ENCODE data around the gene UNG.

Gene UNG

GRCh38 chr12:109089683-109090082 lies 7.7 kb upstream of the UNG start:
- DNase-seq (ENCODE audit: low read depth in 2 of 2), result no peak

- DNase-seq (ENCODE audit: low read depth in 2 of 2), result no peak
These were observed 4.8 kb upstream of the UNG start for GRCh38 chr12:109092497-109093021.

GRCh38 chr12:109093022-109093918 lies 4.1 kb upstream of the UNG start, which contains the start of gene ALKBH2:
Gene ALKBH2 (minus strand): TSS chr12:109093472. CDS start chr12:109092786, 686 bp downstream.
- peak; percentile 90 to 93 for DNase-seq (ENCODE audit: low read depth in 2 of 2)

DNA sequence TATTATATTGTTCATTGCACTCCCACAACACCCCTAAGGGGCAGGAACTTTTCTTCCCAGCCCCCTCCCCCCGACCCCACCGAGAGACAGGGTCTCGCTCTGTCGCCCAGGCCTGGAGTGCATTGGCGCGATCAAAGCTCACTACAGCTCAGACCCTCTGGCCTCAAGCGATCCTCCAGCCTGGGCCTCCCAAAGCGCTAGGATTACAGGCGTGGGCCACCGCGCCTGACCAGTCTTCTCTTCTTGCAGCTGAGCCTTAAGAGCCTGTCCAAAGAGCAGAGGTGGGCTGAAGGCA lies 310 bp upstream of the UNG start:
- DNase-seq (ENCODE audit: low read depth in 2 of 2), result no peak

- no peak for DNase-seq (ENCODE audit: low read depth in 2 of 2)
These were observed 797 bp downstream of the UNG start for GRCh38 chr12:109098183-109098604.

DNA sequence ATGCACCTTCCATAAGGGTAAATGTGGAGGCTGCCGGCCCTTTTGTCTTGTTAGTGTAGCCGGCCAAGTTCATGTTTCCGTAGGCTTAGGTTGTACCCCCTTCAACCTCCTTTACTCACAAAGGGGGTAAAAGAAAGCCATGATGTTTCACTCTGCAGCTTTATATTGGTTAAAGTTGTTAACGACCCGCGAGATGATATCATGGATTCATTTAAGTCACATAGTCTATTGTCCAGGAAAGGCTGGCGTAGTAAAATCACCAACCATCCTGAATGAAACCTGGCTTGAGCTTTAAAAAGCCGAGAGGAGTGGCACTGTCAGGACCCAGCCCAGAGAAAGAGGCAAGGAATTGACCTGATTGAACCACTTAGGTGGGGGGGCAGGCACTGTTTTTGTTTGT lies 1.3 kb downstream of the UNG start:
- no peak for DNase-seq (ENCODE audit: low read depth in 2 of 2)

- no peak for DNase-seq (ENCODE audit: low read depth in 2 of 2)
These were observed 2.1 kb downstream of the UNG start for GRCh38 chr12:109099431-109100020.

GRCh38 chr12:109100741-109101140 lies 3.3 kb downstream of the UNG start:
- DNase-seq (ENCODE audit: low read depth in 2 of 2), result no peak

- DNase-seq (ENCODE audit: low read depth in 2 of 2), result no peak
These were observed 5.1 kb downstream of the UNG start for GRCh38 chr12:109102491-109102890.

- no peak for DNase-seq (ENCODE audit: low read depth in 2 of 2)
These were observed 7.8 kb downstream of the UNG start for GRCh38 chr12:109105176-109105575.

DNA sequence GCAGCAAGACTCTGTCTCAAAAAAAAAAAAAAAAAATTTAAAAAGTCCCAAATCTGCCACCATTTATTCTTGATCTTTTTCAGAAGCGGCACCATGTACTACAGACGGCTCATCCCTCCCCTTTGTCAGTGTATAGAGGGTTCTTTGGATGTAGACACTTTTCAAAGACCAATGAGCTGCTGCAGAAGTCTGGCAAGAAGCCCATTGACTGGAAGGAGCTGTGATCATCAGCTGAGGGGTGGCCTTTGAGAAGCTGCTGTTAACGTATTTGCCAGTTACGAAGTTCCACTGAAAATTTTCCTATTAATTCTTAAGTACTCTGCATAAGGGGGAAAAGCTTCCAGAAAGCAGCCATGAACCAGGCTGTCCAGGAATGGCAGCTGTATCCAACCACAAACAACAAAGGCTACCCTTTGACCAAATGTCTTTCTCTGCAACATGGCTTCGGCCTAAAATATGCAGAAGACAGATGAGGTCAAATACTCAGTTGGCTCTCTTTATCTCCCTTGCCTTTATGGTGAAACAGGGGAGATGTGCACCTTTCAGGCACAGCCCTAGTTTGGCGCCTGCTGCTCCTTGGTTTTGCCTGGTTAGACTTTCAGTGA lies 12.5 kb downstream of the UNG start:
- DNase-seq (ENCODE audit: low read depth in 2 of 2), result no peak

- peak; percentile 31 to 33 for DNase-seq (ENCODE audit: low read depth in 2 of 2)
These were observed 13.6 kb downstream of the UNG start for GRCh38 chr12:109110988-109111495.

GRCh38 chr12:109112720-109113465 lies 15.5 kb downstream of the UNG start:
- no peak for DNase-seq (ENCODE audit: low read depth in 2 of 2)

- no peak for DNase-seq (ENCODE audit: low read depth in 2 of 2)
These were observed 16.4 kb downstream of the UNG start for GRCh38 chr12:109113661-109114321.

- no peak for DNase-seq (ENCODE audit: low read depth in 2 of 2)
These were observed 17.2 kb downstream of the UNG start for GRCh38 chr12:109114644-109115043.

- no peak for DNase-seq (ENCODE audit: low read depth in 2 of 2)
These were observed 18.0 kb downstream of the UNG start for GRCh38 chr12:109115404-109115757.

DNA sequence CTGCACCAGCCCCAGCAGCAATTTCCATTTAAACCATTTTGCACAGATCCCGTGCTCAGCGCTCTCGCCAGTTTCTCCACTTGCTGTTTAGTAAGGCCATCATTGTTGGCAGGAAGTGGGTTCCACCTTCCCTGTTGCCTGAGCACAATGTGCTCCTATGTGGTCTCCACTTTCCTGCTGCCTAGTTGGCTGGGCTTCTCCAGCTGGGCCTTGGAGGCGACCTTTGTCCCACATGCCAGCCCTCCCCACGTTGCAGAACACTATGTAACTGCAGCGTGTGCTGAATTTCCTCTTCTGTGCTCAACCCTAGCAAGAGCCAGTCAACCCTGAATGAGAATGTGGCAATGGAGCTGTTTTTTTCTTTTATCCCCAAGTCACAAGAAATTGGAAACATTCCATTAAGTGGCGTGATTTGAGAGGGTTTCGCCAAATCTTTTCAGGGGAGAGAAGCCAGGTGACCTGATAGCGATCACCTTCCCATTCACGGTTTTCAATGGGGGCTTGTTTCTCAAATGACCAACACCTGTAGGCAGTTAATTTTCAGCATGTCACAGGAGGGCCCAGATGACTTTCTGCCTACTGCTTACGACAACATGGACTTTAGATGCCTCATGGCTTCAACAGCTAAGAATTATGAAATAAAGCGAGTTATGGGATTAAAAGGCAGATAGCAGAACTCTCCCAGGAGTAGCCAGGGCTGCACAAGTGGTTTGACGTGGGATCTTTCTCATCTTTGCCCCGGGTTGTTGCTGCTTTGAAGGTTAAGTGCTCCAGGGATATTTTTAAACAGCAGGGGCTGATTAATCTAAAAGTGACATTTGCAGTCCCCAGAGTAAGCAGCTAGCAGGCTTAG lies 18.6 kb downstream of the UNG start, which contains the start of gene ACACB:
ACACB (plus strand) TSS at position 830 of the 853 bp plus-strand sequence. CDS start 22,819 bp downstream, outside the sequence.
- DNase-seq (ENCODE audit: low read depth in 2 of 2), result no peak

DNA sequence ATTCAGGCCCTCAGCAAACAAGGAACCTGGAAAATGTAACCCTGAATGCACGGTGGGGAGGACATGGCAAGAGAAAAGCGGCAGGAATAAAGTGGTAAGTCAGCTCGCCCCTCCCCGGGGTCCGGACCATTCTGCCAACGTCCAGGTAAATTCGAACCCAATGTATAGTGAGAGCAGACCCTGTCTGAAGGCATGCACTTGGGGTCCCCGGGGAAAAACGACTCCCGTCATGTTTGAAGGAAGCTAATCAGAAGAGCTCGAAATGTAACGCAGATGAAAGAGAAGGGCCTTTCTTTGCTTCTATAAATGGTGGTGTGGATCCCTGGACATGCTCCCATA lies 19.2 kb downstream of the UNG start:
- DNase-seq (ENCODE audit: low read depth in 2 of 2), result no peak

GRCh38 chr12:109120095-109120494 lies 22.7 kb downstream of the UNG start:
- no peak for DNase-seq (ENCODE audit: low read depth in 2 of 2)

DNA sequence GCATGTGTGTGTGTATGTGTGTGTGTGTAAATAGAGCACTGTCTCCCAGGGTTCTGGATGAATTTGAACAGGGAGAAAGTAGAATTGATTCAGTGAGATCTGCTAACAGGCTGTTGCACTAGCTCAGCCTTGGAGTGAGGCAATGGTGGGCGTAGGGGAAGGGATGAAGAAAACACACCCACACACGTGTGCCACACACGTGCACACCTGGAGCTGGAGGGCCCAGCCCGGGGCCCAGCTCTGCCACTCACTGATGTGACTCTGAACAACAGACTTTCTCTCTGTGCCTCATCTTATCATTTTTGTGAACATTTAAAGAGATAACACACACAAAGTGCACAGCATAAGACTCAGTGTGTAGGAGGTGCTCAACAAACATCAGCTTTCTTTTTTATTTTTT lies 23.2 kb downstream of the UNG start:
- DNase-seq (ENCODE audit: low read depth in 2 of 2), result no peak
